GM12878 (cell line): ENCODE data around the gene SEPTIN7. TPM values are rescaled to one million over a fixed set of nuclear protein-coding genes. Genes with fewer than 3 reads are reported as not detected.

Experiments
- CREB1 ChIP-seq: IDR thresholded peaks from 2 replicates; pipeline ENCODE4 v1.6.1; 2012; ENCODE audit warnings: low read depth, mild to moderate bottlenecking, inconsistent platforms
- CUX1 ChIP-seq: IDR thresholded peaks from 2 replicates; pipeline ENCODE4 v1.6.1; 2012; ENCODE audit warnings: improper control_type of control experiment, low read depth, low read length; ENCODE audit not compliant: insufficient replicate concordance
- DPF2 ChIP-seq: fragments of 450-650 bp; IDR thresholded peaks from 2 replicates; pipeline ENCODE4 v1.6.1; 2017; ENCODE audit warnings: mild to moderate bottlenecking
- IRF5 ChIP-seq: fragments of 450-650 bp; IDR thresholded peaks from 2 replicates; pipeline ENCODE4 v1.6.1; 2017; ENCODE audit warnings: borderline replicate concordance
- MXI1 ChIP-seq: fragments of 150-350 bp; IDR thresholded peaks from 2 replicates; pipeline ENCODE4 v1.6.1; 2011; ENCODE audit warnings: low read depth, mild to moderate bottlenecking, inconsistent platforms, low read length, improper control_type of control experiment
- MYC ChIP-seq: IDR thresholded peaks from 2 replicates; pipeline ENCODE4 v1.6.1; 2011; ENCODE audit warnings: mild to moderate bottlenecking, low read length, moderate library complexity, inconsistent platforms; ENCODE audit not compliant: insufficient read depth, insufficient replicate concordance, insufficient read length, severe bottlenecking
- NKRF ChIP-seq: fragments of 450-650 bp; conservative IDR thresholded peaks from 2 replicates; pipeline ENCODE4 v1.6.1; 2017; ENCODE audit warnings: mild to moderate bottlenecking, moderate library complexity
- NR2C1 ChIP-seq: fragments of 450-650 bp; IDR thresholded peaks from 2 replicates; pipeline ENCODE4 v1.6.1; 2017; ENCODE audit warnings: antibody characterized with exemption, mild to moderate bottlenecking, moderate library complexity
- POLR2AphosphoS5 ChIP-seq: IDR thresholded peaks from 2 replicates; pipeline ENCODE4 v1.6.1; 2011; ENCODE audit warnings: mild to moderate bottlenecking, low read length, inconsistent platforms
- RAD21 ChIP-seq: IDR thresholded peaks from 2 replicates; pipeline ENCODE4 v1.6.1; 2011; ENCODE audit warnings: mild to moderate bottlenecking, low read depth, low read length, moderate library complexity; ENCODE audit not compliant: insufficient read depth
- RELA ChIP-seq: fragments of 450-650 bp; IDR thresholded peaks from 2 replicates; pipeline ENCODE4 v1.8.0; 2014; ENCODE audit warnings: borderline replicate concordance; ENCODE audit not compliant: partially characterized antibody
- TAF1 ChIP-seq: IDR thresholded peaks from 2 replicates; pipeline ENCODE4 v1.6.1; 2011; ENCODE audit warnings: mild to moderate bottlenecking, low read depth, low read length, borderline replicate concordance
- TARDBP ChIP-seq: IDR thresholded peaks from 2 replicates; pipeline ENCODE4 v1.6.1; 2016; ENCODE audit warnings: borderline replicate concordance
- TCF3 ChIP-seq: IDR thresholded peaks from 2 replicates; pipeline ENCODE4 v1.6.1; 2012; ENCODE audit warnings: low read depth, mild to moderate bottlenecking, low read length, borderline replicate concordance; ENCODE audit not compliant: insufficient read depth
- ZNF592 ChIP-seq: fragments of 450-650 bp; IDR thresholded peaks from 2 replicates; pipeline ENCODE4 v1.6.1; 2017; ENCODE audit warnings: mild to moderate bottlenecking, moderate library complexity
- polyA plus RNA-seq, 11 experiments: library from polyadenylated mRNA; depleted of rRNA in 4 of 11; unstranded in 6 of 11; stranded (reverse) in 5 of 11; fragments of >200 nt; fragmentation: Nextera tagmentation in 4 of 11; fragmentation: Illumina TruSeq in 1 of 11; extraction: Ambion mirVana in 4 of 11; extraction: Trizol in 1 of 11; gene quantifications; 1 replicate in 1 of 11; 2 replicates in 10 of 11; pipeline versions ENCODE4 v1.2.1 to v1.2.3, GENCODE V29; 2011 to 2016; ENCODE audit warnings: inconsistent platforms in 2 of 11, missing spikeins in 2 of 11, low read depth in 1 of 11
- total RNA-seq, 4 experiments: library from RNA; depleted of rRNA in 3 of 4; stranded (reverse); fragments of >200 nt in 3 of 4; fragmentation: Illumina TruSeq in 1 of 4; extraction: Trizol in 1 of 4; gene quantifications; 2 replicates each; pipeline versions ENCODE4 v1.2.1 to v1.2.3, GENCODE V29; 2013 to 2021

The SEPTIN7 gene
- total and polyA plus RNA-seq, 10 of the 15 experiments (the other 5 are each of a cell fraction or from before 2014, with no cell fraction given) = 176 to 787 (median 437) TPM

- no peak for TF ChIP-seq ZNF592
- TF ChIP-seq CUX1 = no peak
- 0 out of 2 replicates have a peak, but pooled peaks have one; percentile 1 for TF ChIP-seq RAD21
- TF ChIP-seq MXI1 = peak; percentile 80; the same call in 1 of the 2 replicates
- TF ChIP-seq MYC = no peak
- peak; percentile 88 for TF ChIP-seq IRF5
- peak; percentile 49 for TF ChIP-seq RELA
- 0 out of 2 replicates have a peak, but pooled peaks have one; percentile 12 for TF ChIP-seq TCF3
- peak; percentile 91 for TF ChIP-seq TAF1
- TF ChIP-seq NR2C1 = peak; percentile 71
- TF ChIP-seq POLR2AphosphoS5 = peak; percentile 90
- peak; percentile 85 for TF ChIP-seq DPF2
- peak; percentile 89 for TF ChIP-seq CREB1
- TF ChIP-seq NKRF = 0 out of 2 replicates have a peak, but pooled peaks have one; percentile 71
- 0 out of 2 replicates have a peak, but pooled peaks have one; percentile 2 for TF ChIP-seq TARDBP
These were observed at the start of gene SEPTIN7 (continued) for GRCh38 chr7:35800718-35801391.
